ENCODE data around the gene YEATS4.

DNA sequence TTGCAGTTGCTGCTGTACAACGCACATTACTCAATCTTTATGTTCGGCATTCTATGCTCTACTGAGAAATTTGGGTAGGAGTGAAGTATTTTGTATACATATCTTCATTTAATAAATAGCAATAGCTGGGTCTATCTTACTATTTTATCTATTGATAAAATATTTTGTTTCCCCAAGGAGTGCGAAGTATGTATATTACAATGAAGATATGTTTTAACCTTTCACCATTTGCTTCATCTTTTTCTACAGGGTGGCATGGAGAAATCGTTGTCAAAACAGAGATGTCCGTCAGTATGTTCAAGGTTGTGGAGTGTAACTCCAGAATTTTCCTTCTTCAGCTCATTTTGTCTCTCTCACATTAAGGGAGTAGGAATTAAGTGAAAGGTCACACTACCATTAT is 6.6 kb upstream of the YEATS4 start:
- TF ChIP-seq POLR2A (IDR thresholded peaks at IDR 0.05): no peak
- TF ChIP-seq, protein P1, sequence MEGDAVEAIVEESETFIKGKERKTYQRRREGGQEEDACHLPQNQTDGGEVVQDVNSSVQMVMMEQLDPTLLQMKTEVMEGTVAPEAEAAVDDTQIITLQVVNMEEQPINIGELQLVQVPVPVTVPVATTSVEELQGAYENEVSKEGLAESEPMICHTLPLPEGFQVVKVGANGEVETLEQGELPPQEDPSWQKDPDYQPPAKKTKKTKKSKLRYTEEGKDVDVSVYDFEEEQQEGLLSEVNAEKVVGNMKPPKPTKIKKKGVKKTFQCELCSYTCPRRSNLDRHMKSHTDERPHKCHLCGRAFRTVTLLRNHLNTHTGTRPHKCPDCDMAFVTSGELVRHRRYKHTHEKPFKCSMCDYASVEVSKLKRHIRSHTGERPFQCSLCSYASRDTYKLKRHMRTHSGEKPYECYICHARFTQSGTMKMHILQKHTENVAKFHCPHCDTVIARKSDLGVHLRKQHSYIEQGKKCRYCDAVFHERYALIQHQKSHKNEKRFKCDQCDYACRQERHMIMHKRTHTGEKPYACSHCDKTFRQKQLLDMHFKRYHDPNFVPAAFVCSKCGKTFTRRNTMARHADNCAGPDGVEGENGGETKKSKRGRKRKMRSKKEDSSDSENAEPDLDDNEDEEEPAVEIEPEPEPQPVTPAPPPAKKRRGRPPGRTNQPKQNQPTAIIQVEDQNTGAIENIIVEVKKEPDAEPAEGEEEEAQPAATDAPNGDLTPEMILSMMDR (IDR thresholded peaks at IDR 0.05): no peak

Measured in uterus (tissue), 2 donors.